ENCODE results near the gene ARID2.

The ARID2 gene

GRCh38 chr12:45763381-45763780, 33.9 kb downstream of the ARID2 start:
- DNase-seq: no peak

DNA sequence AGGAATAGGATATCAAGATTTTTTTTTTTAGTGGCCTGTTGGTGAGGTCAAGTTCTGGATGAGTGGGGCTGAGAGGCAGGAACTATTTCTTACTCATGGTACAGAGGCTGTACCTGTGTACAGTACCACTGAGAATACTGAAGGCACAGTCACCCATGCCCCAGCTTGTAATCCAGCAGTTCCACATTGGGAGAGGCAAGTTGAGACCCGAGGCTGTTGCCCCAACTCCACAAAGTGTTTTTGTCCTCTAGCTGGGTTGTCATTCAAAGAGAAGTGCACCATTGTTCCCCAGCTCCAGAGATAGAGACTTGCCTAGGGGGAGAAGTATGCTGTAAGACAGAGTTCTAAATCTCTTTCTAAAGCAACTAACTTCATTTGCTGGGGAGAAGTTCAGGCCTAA, 38.7 kb downstream of the ARID2 start:
- DNase-seq: no peak

DNA sequence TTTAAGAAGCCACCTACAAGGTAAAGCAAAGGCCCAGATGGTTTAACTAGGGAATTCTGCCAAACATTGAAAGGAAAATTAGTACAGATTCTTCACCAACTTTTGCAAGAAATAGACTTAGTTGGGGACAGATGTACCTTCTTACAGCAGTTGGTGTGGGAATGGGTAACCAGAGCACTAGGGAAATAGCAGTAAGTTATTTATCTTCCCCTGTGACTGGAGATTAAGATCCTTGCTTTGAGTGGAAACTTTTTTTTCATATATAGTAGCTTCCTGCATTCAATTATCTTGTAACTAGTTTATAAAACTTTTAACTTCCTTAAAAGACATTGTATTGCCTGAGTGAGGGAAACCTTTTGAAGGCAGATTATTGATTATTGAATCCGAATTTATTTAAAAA, 44.2 kb downstream of the ARID2 start:
- no peak for DNase-seq

DNA sequence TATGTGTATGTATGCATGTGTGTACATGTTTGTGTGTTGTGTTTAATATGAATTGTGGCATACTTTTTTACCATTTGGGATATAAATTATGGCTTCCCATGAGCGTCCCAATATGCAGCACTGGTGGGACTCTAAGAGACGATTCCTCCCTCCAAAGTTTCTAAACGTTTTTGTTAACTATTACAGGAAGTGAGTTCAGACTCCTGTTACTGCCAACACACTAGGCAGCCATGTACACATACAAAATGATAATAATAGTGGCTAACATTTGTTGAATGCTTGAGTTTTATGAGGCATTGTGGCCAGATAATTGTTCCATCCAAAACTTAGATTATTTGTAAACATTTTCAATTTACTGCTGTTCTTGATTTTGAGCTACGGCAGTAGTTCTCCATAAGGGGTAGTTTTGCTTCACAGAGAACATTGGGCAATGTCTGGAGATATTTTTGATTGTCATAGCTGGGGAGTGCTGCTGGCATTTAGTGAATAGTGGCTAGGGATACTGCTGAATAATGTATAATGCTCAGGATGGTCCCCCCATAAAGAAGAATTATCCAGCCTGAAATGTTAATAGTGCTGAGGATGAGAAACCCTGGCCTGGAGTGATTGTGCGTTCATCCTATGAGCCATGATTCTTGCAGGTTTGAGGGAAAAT, 45.1 kb downstream of the ARID2 start:
- DNase-seq: no peak

DNA sequence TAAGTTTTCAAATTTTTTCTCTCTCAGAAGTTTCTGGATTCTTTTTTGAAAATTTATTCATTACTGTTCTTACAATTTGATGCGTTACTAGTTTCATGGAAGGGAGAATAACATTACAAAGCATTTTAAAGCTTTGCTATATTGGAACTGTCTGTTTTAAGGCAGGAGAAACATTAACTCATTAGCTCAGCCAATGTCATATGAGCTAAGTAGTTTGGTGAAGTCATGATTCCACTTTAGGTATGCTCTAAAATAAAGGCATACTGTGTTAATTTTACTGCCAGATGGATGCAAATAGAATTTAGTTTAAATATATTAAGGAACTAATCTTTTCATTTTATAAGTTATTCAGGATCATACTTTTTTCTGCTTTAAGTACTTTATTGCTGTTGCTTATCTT, 46.0 kb downstream of the ARID2 start:
- no peak for DNase-seq

- no peak for DNase-seq
These were observed 46.5 kb downstream of the ARID2 start for GRCh38 chr12:45775964-45776363.

DNA sequence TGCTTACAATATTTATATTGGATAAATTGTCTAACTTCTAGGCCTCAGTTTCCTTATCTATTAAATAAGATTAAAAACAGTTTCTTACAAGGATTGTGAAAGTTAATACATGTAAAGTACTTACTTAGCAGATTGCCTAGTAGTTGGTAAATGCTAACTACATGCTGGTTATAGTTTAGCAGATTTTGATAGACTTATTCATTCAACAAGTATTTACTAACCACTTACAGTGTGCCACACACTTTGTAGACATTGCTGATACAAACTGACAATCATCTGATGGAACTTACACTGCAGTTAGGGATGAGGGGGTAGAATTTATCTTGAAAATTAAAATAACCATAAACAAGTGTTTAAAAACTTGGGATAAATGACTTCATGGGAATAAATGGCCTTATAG, 50.4 kb downstream of the ARID2 start:
- no peak for DNase-seq

GRCh38 chr12:45781080-45781479, 51.6 kb downstream of the ARID2 start:
- no peak for DNase-seq

DNA sequence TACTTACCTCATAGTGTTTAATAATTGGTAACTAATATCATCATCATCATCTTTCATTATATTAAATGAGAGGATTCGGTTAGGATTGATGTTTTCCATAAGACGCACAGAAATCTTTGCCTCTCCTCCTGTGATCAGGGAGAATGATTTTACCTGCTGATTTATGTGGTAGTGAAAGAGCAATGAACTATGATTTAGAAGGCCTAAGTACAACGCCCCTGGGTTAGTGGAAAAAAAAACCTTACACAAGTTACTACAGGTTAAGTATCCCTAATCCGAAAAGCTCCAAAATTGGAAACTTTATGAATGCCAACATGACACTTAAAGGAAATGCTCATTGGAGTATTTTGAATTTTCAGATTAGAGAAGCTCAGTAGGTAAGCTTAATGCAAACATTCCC, 55.8 kb downstream of the ARID2 start:
- DNase-seq: no peak

DNA sequence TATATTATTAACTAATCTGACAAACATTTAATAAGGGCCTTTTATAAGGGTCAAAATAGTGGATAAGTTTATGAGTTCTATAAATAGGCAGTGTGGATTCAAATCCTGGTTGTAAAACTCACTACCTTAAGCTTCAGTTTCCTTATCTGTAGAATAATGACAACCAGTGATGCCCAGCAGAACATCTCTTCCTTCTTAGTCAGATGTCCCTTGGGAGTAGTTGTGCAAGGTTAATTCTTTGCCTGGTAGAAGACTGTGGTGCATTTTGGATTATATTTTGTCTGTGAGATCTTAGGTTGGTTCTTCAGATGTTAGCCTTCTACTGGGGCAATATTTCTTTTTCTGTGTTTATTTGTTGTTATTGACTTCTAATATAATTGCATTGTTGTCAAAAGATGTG, 59.5 kb downstream of the ARID2 start:
- DNase-seq: peak; percentile 3

GRCh38 chr12:45794422-45794821, 64.9 kb downstream of the ARID2 start:
- no peak for DNase-seq

DNA sequence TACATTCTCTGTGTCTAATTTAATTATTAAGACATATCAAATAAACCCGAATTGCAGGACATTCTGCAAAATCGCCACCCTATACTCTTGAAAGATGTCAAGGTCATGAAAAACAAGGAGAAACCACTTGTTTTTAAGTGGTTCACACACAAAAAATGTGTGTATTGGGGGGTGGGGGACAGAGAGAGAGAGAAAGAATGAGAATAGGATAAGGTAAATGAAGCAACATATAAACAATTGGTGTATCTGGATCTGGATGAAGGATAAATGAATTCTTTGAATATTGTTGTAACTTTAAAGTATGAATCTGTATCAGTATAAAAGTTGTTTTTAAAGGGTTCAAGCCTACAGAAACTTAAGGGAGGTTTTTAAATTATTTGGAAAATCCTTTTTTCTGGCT, 72.1 kb downstream of the ARID2 start:
- no peak for DNase-seq

DNA sequence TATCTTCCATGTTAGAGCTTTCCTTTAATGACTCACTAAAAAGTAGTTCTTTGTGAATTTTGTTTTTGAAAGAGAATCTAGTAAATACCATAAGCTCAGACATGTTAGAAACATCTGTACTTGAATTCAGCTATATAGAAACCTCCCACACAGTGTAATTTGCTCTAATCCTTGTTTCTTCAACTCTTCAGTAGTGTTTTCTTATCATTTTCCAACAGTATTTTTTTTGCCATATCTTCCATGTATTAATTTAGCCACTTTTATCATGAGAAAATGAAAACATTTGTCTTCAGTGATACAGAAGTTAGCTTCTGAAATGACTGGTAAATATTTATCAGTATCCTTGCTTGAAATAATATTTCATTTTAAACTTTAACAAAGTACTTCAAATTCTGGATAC, 73.6 kb downstream of the ARID2 start:
- no peak for DNase-seq

DNA sequence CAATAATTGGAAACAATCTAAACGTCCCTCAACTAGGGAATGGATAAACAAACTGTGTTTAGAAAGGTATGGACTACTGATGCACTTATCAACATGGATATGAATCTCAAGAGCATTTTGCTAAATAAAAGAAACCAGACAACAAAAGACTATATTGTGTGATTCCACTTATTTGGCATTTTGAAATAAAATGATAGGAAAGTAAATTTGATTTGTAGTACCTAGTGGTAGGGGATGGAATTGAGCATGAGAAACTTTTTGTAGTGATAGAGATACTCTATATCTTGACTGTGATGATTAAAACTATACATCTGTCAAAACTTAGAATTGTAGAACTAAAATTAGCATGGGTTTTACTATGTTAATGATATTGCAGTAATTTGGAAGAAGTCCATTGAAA, 87.1 kb downstream of the ARID2 start:
- DNase-seq: no peak

DNA sequence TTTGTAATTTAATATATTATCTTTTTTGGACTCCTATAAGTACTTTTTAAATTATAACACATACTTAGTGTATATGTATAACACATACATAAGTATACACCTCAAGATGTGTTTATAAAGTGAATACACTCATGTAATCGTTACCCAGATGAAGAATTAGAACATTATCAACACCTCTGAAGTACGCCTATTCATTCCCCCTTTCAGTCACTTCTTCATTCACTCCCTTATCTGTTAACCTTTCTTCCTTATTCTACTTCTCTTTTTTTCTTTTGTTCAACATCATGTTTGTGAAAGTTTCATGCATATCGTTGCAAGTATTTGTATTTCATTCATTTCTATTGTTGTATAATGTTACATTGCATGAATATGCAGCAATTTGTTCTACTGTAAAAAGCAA, 98.5 kb downstream of the ARID2 start:
- no peak for DNase-seq

- DNase-seq: no peak
These were observed 98.9 kb downstream of the ARID2 start for GRCh38 chr12:45828402-45828801.

GRCh38 chr12:45831590-45831989, 102.1 kb downstream of the ARID2 start:
- no peak for DNase-seq

DNA sequence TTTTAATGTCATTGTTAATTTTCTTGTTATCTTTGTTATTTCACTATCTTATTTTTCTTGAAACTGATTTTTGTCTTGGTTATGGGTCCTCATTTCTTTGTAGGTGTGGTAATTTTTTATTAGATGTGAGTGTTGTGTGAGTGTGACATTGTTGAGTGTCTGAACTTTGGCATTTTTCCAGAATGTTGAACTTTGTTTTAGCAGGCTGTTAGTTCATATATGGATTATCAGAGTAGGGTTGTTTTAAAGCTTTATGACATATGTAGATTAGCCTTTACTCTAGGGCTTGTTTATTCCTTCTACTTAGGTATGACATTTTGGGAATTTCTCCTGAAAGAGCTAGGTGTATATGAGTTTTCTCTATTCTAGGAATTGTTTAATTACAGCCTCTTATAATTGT, 103.9 kb downstream of the ARID2 start:
- no peak for DNase-seq

- no peak for DNase-seq
These were observed 105.3 kb downstream of the ARID2 start for GRCh38 chr12:45834809-45835208.

- no peak for DNase-seq
These were observed 110.4 kb downstream of the ARID2 start for GRCh38 chr12:45839917-45840316.

GRCh38 chr12:45849289-45849688, 119.8 kb downstream of the ARID2 start:
- DNase-seq: no peak

GRCh38 chr12:45850302-45850701, 120.8 kb downstream of the ARID2 start:
- DNase-seq: no peak

DNA sequence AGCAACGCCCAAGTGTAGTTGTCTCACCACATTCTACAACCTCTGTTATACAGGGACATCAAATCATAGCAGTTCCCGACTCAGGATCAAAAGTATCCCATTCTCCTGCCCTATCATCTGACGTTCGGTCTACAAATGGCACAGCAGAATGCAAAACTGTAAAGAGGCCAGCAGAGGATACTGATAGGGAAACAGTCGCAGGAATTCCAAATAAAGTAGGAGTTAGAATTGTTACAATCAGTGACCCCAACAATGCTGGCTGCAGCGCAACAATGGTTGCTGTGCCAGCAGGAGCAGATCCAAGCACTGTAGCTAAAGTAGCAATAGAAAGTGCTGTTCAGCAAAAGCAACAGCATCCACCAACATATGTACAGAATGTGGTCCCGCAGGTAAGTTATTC, 123.0 kb downstream of the ARID2 start:
- no peak for DNase-seq

GRCh38 chr12:45853550-45853949, 124.0 kb downstream of the ARID2 start:
- no peak for DNase-seq

DNA sequence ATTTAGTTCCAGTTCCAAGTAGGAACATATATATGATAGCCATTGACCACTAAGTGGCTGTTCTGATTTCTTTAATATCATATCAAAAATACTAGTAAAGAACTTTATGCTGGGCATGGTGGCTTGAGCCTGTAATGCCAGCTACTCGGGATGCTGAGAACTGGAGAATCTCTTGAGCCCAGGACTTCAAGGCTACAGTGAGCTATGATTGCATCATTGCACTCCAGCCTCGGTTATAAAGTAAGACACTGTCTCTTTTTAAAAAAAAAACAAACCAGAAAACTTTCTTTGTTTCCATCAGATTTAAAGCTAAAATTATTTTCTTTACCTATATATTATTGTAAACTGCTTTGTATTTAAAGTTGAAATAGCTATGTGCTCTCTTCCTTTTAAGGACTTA, 133.8 kb downstream of the ARID2 start:
- DNase-seq: no peak

DNA sequence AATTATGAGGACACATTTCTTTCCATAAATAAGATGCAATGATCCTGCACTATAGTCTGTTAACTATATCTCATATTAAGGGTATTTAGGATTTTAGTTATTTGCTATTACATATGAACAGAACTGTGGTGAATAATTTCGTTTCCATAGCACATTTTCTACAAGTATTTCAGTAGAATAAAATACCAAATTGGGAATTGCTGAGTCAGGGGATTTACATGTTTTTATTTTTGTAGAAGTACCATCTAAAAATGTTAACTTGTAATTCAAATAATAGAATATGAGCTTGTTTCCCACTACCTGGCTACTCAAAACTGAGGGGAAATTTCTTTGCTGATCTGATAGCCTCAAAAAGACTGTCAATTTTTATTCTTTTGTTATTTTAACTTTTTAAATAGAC, 136.8 kb downstream of the ARID2 start:
- DNase-seq: no peak

Measured in T1000 (cell line).